GM19351 (cell line): ENCODE results near the gene CHEK1.

ENCODE experiments used
- ATAC-seq: cut with Tn5 transposase; IDR thresholded peaks from one replicate; pipeline ENCODE4 v1.9.1; 2021; ENCODE audit warnings: mild to moderate bottlenecking, moderate library complexity; ENCODE audit not compliant: unreplicated experiment

CHEK1 gene

GRCh38 chr11:125625630-125626287 lies 796 bp downstream of the CHEK1 start:
- ATAC-seq, result peak; percentile 81

GRCh38 chr11:125626288-125626950 lies 1.5 kb downstream of the CHEK1 start:
- peak; percentile 39 for ATAC-seq

- no peak for ATAC-seq
Measured at GRCh38 chr11:125627236-125627910, 2.4 kb downstream of the CHEK1 start.

GRCh38 chr11:125637840-125638239 lies 12.9 kb downstream of the CHEK1 start:
- ATAC-seq, result no peak

- ATAC-seq, result no peak
Measured at GRCh38 chr11:125638315-125638714, 13.4 kb downstream of the CHEK1 start.

- no peak for ATAC-seq
Measured at GRCh38 chr11:125645871-125646270, 20.9 kb downstream of the CHEK1 start.

GRCh38 chr11:125649465-125650166 lies 24.7 kb downstream of the CHEK1 start:
- no peak for ATAC-seq

- no peak for ATAC-seq
Measured at GRCh38 chr11:125662689-125663088, 37.7 kb downstream of the CHEK1 start.

GRCh38 chr11:125663910-125664309 lies 38.9 kb downstream of the CHEK1 start:
- no peak for ATAC-seq

- no peak for ATAC-seq
Measured at GRCh38 chr11:125667151-125667550, 42.2 kb downstream of the CHEK1 start.

- ATAC-seq, result no peak
Measured at GRCh38 chr11:125670172-125670571, 45.2 kb downstream of the CHEK1 start.

- ATAC-seq, result no peak
Measured at GRCh38 chr11:125671561-125671960, 46.6 kb downstream of the CHEK1 start.

- no peak for ATAC-seq
Measured at GRCh38 chr11:125674210-125674609, 49.2 kb downstream of the CHEK1 start.

- ATAC-seq, result no peak
Measured at GRCh38 chr11:125675196-125675595, 50.2 kb downstream of the CHEK1 start.

- no peak for ATAC-seq
Measured at GRCh38 chr11:125679397-125679796, 54.4 kb downstream of the CHEK1 start.

- no peak for ATAC-seq
Measured at GRCh38 chr11:125679837-125680236, 54.9 kb downstream of the CHEK1 start.

GRCh38 chr11:125680747-125681146 lies 55.8 kb downstream of the CHEK1 start, which contains the start of gene ACRV1:
TSS of gene ACRV1 (minus strand) at chr11:125680847. CDS start at chr11:125680780, 67 bp downstream.
- ATAC-seq, result no peak

GRCh38 chr11:125685228-125685627 lies 60.3 kb downstream of the CHEK1 start:
- no peak for ATAC-seq

GRCh38 chr11:125688066-125688465 lies 63.1 kb downstream of the CHEK1 start:
- no peak for ATAC-seq

- no peak for ATAC-seq
Measured at GRCh38 chr11:125688632-125689031, 63.7 kb downstream of the CHEK1 start.

- no peak for ATAC-seq
Measured at GRCh38 chr11:125689274-125689859, 64.4 kb downstream of the CHEK1 start.
